Hepatic stellate cell (primary cell): ENCODE results near the gene ADGRV1.
"Not testable (repeated sequence)": the region's sequence is repeated elsewhere in the genome, so short reads cannot be mapped to it uniquely, and the experiment has no call there.

Source experiments
- DNase-seq: peaks from one replicate; pipeline ENCODE4 v3.0.0; 2011; ENCODE audit warnings: low spot score

ADGRV1 gene

GRCh38 chr5:91030521-91031401, 472.2 kb downstream of the ADGRV1 start:
- no peak for DNase-seq

- DNase-seq = no peak
These were observed 472.8 kb downstream of the ADGRV1 start for GRCh38 chr5:91031402-91031752.

- no peak for DNase-seq
These were observed 473.5 kb downstream of the ADGRV1 start for GRCh38 chr5:91032125-91032524.

GRCh38 chr5:91033370-91033769, 474.8 kb downstream of the ADGRV1 start:
- DNase-seq = no peak

- no peak for DNase-seq
These were observed 479.7 kb downstream of the ADGRV1 start for GRCh38 chr5:91038180-91038808.

- DNase-seq = not testable (repeated sequence)
These were observed 482.5 kb downstream of the ADGRV1 start for GRCh38 chr5:91041132-91041531.

- DNase-seq = no peak
These were observed 483.8 kb downstream of the ADGRV1 start for GRCh38 chr5:91042247-91042935.

DNA sequence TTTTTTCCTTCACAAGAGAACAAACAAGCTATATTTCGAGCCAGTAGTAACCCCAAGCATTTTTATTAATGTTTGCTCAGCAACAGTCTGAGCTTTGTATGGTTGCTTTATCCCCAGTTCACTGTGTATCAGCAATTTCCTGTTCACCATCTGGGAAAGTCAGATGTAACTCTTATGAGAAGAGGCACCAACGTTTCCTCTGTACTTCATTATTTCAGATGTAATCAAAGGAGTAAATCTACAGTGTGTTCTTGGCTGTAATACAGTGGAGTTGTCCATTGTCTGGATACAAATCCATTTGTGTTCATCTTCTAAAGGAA, 484.3 kb downstream of the ADGRV1 start:
- DNase-seq = no peak

DNA sequence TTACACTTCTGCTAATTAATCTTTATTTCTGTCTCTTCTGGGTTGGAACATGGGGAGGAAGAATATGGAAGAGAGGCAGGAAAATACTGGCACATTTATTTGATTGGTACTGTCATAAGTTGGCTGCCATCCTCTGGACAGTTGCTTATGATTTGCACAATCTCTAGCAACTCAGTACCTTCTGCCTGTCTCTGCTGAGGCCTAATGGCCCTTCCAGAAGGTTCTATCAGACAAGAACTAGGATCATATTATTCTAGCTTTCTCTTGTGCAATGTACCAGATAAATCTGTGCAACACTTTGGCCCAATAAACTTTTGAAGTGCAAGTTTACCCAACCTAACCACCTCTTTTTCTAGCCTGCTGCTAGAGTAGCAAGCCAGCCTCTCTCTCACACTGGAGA, 489.5 kb downstream of the ADGRV1 start:
- no peak for DNase-seq

- no peak for DNase-seq
These were observed 490.5 kb downstream of the ADGRV1 start for GRCh38 chr5:91049112-91049511.

GRCh38 chr5:91049800-91050199, 491.2 kb downstream of the ADGRV1 start:
- DNase-seq = no peak

DNA sequence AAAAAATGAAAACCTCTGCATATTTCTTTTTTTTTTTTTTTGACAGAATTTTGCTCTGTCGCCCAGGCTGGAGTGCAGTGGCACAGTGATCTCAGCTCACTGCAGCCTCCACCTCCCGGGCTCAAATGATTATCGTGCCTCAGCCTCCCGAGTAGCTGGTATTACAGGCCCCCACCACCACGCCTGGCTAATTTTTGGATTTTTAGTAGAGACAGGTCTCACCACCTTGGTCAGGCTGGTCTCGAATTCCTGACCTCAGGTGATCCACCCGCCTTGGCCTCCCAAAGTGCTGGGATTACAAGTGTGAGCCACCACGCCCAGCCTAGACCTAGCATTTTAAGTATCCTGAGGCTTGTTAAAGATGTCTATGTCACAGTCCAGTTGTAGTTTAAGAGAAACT, 493.8 kb downstream of the ADGRV1 start:
- DNase-seq = not testable (repeated sequence)

GRCh38 chr5:91052977-91053740, 494.6 kb downstream of the ADGRV1 start:
- DNase-seq = no peak

GRCh38 chr5:91053741-91054025, 495.1 kb downstream of the ADGRV1 start:
- no peak for DNase-seq

DNA sequence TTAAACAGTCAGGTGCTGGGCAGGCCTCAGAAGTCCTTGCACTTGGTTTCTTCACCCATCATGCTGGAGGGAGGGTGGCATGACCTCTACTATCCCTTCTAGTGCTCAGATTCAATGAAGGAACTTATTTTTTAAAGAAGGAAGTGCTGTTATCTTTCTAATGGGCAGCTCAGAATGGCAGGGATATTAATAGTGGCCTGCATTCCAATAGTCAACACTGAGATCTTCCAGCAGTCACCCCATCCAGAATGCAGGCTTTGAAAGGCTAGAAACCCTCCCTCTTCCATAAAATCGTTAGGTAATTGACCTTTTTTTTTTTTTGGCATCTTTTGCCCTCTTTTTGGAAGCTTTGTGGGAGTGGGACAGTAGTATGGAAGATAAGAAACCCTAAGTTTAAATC, 499.6 kb downstream of the ADGRV1 start:
- no peak for DNase-seq

- no peak for DNase-seq
These were observed 500.0 kb downstream of the ADGRV1 start for GRCh38 chr5:91058575-91058974.

- DNase-seq = no peak
These were observed 500.8 kb downstream of the ADGRV1 start for GRCh38 chr5:91059409-91059808.

- DNase-seq = no peak
These were observed 502.5 kb downstream of the ADGRV1 start for GRCh38 chr5:91061094-91061493.

DNA sequence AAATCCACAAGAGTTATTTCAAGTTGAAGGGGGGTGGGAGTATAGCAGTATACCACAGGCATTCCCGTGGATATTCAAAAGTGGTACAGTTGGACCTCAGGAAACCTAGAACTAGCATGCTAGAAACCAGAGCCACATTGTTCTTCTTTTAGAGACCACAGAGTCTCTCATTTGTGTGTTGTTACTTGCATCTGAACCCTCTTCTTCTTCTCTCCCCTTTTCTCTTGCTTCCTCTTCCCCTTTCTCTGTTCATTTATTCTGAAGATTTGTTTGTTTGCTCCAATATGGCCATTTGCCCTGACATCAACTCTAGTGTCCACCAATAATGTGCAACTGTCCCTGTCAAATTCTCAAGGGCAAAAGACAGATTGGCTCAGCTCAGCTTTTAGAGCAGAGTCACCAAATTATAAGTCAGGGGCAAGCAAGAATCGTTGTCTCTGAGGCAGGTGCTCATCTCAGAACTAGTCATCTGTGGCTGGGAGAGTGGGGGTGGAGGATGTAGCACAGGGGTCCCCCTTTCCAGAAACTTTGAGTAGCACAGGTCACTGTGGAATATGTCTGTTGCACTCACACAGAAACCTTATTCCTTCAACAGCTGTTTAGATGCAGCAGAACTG, 503.5 kb downstream of the ADGRV1 start:
- no peak for DNase-seq

DNA sequence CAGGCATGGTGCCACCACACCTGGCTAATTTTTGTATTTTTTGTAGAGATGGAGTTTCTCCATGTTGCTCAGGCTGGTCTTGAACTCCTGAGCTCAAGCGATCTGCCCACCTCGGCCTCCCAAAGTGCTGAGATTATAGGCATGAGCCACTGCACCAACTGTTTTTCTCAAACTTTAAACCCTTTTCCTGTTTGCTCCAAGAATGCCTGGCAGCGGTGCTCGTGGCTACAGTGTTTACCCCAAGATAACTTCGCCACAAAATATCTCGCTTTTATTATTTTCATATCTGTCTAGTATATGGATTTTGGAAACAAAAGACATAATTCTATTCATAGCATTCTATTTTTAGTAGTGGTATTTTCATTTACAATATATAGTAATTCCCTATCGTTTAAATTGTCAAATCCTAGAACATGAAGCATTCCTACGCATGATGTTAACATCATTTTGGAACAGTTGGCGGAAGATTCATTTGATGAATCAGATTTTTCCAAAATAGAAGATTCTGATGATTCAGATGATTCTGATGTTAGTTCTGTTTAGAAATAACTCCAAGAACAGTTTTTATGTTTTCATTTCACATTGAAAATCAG, 504.6 kb downstream of the ADGRV1 start:
- DNase-seq = not testable (repeated sequence)

DNA sequence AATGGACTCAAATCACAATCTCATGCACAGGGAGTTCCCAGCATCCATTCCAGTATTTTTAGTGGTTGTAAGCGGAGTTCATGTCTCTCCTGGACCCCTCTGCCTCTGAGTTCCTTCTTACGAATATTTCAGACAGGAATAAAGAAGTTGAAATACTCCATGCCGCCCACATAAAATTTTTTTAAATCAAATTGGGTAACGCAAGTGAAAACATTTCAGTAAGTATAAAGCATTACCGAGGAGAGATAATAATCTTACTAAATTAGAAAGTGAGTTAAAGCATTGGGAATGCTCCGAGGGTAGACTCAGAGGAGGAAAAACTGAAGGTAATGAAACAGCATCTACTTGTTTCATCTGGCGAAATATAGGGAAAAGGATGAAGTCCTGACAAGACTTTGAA, 506.9 kb downstream of the ADGRV1 start:
- no peak for DNase-seq

GRCh38 chr5:91069364-91069763, 510.8 kb downstream of the ADGRV1 start:
- DNase-seq = no peak
